CD4-positive, alpha-beta T cell (primary cell): ENCODE data around the gene NOS1AP. TPM values are rescaled to one million over a fixed set of nuclear protein-coding genes. Genes with fewer than 3 reads are reported as not detected.

Source experiments
- ATAC-seq: fragments of 200-7000 bp; cut with Tn5 transposase; one replicate; pipeline ENCODE4 v1.10.0; 2022; ENCODE audit warnings: mild to moderate bottlenecking; ENCODE audit not compliant: poor library complexity
- CTCF ChIA-PET: fragments of 350-600 bp; sonication (Branson Sonifier 250); formaldehyde crosslinking; loops from one replicate; lab custom pipeline; 2021; ENCODE audit warnings: antibody characterized with exemption, inconsistent platforms; lab: Charles Lee
- POLR2A ChIA-PET: fragments of 350-600 bp; sonication (Branson Sonifier 250); formaldehyde crosslinking; loops from one replicate; lab custom pipeline; 2021; ENCODE audit warnings: antibody characterized with exemption, inconsistent platforms; lab: Charles Lee
- DNase-seq, 14 experiments: peaks; one replicate each; pipeline ENCODE4 v3.0.0-alpha.2; 2013 to 2020; ENCODE audit warnings: mixed read lengths in 2 of 14
- H3K27ac ChIP-seq, 2 donors: one replicate each; pipeline versions ENCODE4 v1.5.1 to v1.7.0; 2013; ENCODE audit warnings: low read length in 2 of 2, low read depth in 1 of 2, mild to moderate bottlenecking in 1 of 2
- H3K27me3 ChIP-seq, 2 experiments: 1 replicate in 1 of 2; 2 replicates in 1 of 2; pipeline versions ENCODE4 v1.6.1 to v1.7.0; 2013; ENCODE audit warnings: low read length in 2 of 2, control low read depth in 1 of 2, mild to moderate bottlenecking in 1 of 2, moderate library complexity in 1 of 2; ENCODE audit not compliant: insufficient read depth in 2 of 2, control insufficient read depth in 1 of 2
- H3K36me3 ChIP-seq: one replicate; pipeline ENCODE4 v1.6.1; 2013; ENCODE audit warnings: low read length, control low read depth; ENCODE audit not compliant: insufficient read depth
- H3K4me1 ChIP-seq: one replicate; pipeline ENCODE4 v1.6.1; 2013; ENCODE audit warnings: low read length, control low read depth; ENCODE audit not compliant: insufficient read depth
- H3K4me3 ChIP-seq: one replicate; pipeline ENCODE4 v1.5.1; 2013; ENCODE audit warnings: mild to moderate bottlenecking, low read length, moderate library complexity
- H3K9me3 ChIP-seq, 2 experiments: 1 replicate in 1 of 2; 2 replicates in 1 of 2; pipeline versions ENCODE4 v1.6.1 to v1.7.0; 2013; ENCODE audit warnings: low read length in 2 of 2, mild to moderate bottlenecking in 2 of 2, control low read depth in 1 of 2, moderate library complexity in 1 of 2; ENCODE audit not compliant: control insufficient read depth in 1 of 2, insufficient read depth in 1 of 2
- H3K27ac Mint-ChIP-seq: one replicate; pipeline ENCODE4 v1.8.0; 2020; ENCODE audit warnings: mixed read lengths
- H3K27me3 Mint-ChIP-seq: one replicate; pipeline ENCODE4 v1.8.0; 2021; ENCODE audit warnings: mixed read lengths
- H3K36me3 Mint-ChIP-seq: one replicate; pipeline ENCODE4 v1.8.0; 2021; ENCODE audit warnings: low read depth, mixed read lengths
- H3K4me1 Mint-ChIP-seq: one replicate; pipeline ENCODE4 v1.8.0; 2021; ENCODE audit warnings: low read depth, mixed read lengths
- H3K4me3 Mint-ChIP-seq: one replicate; pipeline ENCODE4 v1.8.0; 2020; ENCODE audit warnings: mild to moderate bottlenecking, mixed read lengths
- H3K9me3 Mint-ChIP-seq: one replicate; pipeline ENCODE4 v1.8.0; 2020; ENCODE audit warnings: mixed read lengths
- intact Hi-C, 2 experiments: fragments of 100-400 bp; cut with DNase I in 1 of 2; cut with micrococcal nuclease in 1 of 2; formaldehyde crosslinking; loops; one replicate each; pipeline versions ENCODE4 v1.15.1 to v1.9.0; 2023 to 2025; cut with DNase I, micrococcal nuclease
- total RNA-seq, 174 experiments: library from RNA in 2 of 174; stranded (reverse) in 2 of 174; gene quantifications; one replicate each; pipeline ENCODE4 v1.2.3 and lab custom pipeline; 2021 to 2026
- TF ChIP-seq, protein P1 (sequence below): fragments of 200-600 bp; IDR thresholded peaks from one replicate; pipeline ENCODE4 v1.8.0; 2022; ENCODE audit warnings: antibody characterized with exemption, mild to moderate bottlenecking

The NOS1AP gene
- total RNA-seq, 2 experiments from 2014 or later = not detected

DNA sequence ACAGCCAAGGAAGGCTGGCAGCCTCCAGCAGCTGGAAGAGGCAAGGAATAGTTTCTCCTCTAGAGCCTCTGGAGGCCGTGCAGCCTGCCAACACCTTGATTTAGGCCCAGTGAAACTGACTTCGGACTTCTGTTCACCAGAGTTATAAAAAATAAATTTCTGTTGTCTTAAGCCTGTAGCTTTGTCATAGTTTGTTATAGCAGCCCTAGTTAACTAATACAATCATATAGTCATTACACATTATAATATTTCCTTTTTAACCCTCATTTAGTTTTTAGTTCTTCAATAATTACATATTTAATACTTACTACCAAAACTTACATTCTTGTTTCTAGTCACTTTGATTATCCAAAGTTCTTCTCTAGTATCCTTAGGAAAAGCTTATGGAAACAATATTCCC is 20.3 kb downstream of the NOS1AP start:
- POLR2A ChIA-PET = interaction anchor here (0.6 kb wide), 2 partner anchors 38 to 208 kb away, joined by 3 read pairs; no protein-coding TSS in a partner anchor
- ATAC-seq = no peak
- peaks cover 50% of the 10 kb centered on the region for H3K27me3 Mint-ChIP-seq
- peaks cover 0 to 6% of the 10 kb centered on the region in 2 experiments for H3K27me3 ChIP-seq
- no peak for DNase-seq
- CTCF ChIA-PET = no interaction called here
- H3K4me3 ChIP-seq = no peak overlapping the region
- TF ChIP-seq, protein P1, sequence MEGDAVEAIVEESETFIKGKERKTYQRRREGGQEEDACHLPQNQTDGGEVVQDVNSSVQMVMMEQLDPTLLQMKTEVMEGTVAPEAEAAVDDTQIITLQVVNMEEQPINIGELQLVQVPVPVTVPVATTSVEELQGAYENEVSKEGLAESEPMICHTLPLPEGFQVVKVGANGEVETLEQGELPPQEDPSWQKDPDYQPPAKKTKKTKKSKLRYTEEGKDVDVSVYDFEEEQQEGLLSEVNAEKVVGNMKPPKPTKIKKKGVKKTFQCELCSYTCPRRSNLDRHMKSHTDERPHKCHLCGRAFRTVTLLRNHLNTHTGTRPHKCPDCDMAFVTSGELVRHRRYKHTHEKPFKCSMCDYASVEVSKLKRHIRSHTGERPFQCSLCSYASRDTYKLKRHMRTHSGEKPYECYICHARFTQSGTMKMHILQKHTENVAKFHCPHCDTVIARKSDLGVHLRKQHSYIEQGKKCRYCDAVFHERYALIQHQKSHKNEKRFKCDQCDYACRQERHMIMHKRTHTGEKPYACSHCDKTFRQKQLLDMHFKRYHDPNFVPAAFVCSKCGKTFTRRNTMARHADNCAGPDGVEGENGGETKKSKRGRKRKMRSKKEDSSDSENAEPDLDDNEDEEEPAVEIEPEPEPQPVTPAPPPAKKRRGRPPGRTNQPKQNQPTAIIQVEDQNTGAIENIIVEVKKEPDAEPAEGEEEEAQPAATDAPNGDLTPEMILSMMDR = no peak
- H3K4me3 Mint-ChIP-seq = no peak overlapping the region
- no peaks in the 10 kb centered on the region for H3K4me1 ChIP-seq
- H3K27ac Mint-ChIP-seq = no peak overlapping the region
- no peaks in the 10 kb centered on the region for H3K36me3 ChIP-seq
- H3K4me1 Mint-ChIP-seq = no peaks in the 10 kb centered on the region
- no peaks in the 10 kb centered on the region for H3K36me3 Mint-ChIP-seq
- H3K9me3 ChIP-seq = peaks cover 0 to 3% of the 10 kb centered on the region in 2 experiments
- intact Hi-C loops = no loop called here
- H3K9me3 Mint-ChIP-seq = no peaks in the 10 kb centered on the region
- no peak overlapping the region for H3K27ac ChIP-seq

DNA sequence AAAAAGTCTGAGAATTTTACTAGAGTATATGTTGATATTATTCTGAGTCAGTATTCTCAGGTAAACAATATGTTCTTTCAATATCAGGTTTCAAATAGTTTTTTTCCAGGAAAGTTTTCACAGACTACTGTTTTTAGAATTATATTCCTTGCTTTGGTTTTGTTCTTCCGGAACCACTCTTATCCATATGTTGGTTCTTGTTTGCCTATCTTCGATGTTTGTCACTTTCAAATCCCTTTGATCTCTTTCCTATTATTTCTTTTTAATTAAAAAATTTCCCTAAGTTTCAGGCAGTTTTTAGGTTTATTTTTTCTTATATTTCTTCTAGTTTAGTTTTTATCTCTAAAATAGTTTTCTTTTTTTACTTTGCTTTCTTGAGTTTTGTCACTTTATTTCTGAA is 20.9 kb downstream of the NOS1AP start:
- H3K27me3 Mint-ChIP-seq = peaks cover 50% of the 10 kb centered on the region
- H3K36me3 ChIP-seq = no peaks in the 10 kb centered on the region
- intact Hi-C loops = no loop called here
- no peaks in the 10 kb centered on the region for H3K9me3 Mint-ChIP-seq
- no peaks in the 10 kb centered on the region for H3K36me3 Mint-ChIP-seq
- no peak for DNase-seq
- ATAC-seq = no peak
- TF ChIP-seq, protein P1 = no peak
- no peak overlapping the region for H3K27ac Mint-ChIP-seq
- H3K27me3 ChIP-seq = peaks cover 0 to 6% of the 10 kb centered on the region in 2 experiments
- CTCF ChIA-PET = no interaction called here
- no peaks in the 10 kb centered on the region for H3K4me1 Mint-ChIP-seq
- H3K4me3 Mint-ChIP-seq = no peak overlapping the region
- H3K27ac ChIP-seq = no peak overlapping the region
- POLR2A ChIA-PET = interaction anchor here (0.6 kb wide), 2 partner anchors 39 to 209 kb away, joined by 3 read pairs; no protein-coding TSS in a partner anchor
- H3K4me1 ChIP-seq = no peaks in the 10 kb centered on the region
- peaks cover 0 to 3% of the 10 kb centered on the region in 2 experiments for H3K9me3 ChIP-seq
- no peak overlapping the region for H3K4me3 ChIP-seq

DNA sequence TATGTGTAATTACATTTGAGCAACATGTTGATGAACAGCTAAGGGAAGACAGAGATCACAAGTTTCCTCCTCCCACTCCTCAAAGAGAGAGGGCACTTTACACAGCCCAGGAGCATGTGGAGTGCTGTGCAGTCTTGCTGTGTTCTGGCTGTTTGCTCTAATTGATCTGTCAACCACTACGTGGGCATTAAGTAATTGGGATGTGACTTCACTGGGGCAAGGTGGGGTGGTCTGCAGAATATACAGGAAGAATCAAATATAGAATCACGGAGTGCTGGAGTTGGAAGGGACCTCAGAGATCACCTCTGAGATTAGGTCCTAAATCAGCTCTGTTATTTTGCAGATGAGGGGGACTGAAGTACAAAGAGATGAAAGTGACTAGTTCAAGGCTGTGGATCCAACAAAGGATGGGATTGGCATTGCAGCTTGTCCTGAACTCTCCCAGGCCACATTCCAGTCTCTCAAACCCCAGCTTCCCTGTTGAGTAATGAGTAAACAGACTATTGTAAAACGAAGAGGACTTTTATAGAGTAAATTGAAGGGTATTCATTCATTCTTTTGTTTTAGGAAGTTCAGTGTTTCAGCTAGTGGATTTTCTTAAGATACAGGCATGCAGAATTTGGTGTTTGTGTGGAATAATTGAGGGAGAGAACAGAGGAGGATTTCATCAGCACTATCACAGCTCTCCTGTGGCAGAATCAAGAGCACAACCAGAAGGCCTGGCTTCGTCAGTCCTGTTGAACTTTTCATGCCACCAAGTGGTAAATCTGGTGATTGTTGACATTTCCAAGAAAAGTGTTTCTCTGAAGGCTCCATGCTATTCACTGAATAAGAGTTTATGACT is 22.4 kb downstream of the NOS1AP start:
- POLR2A ChIA-PET = no interaction called here
- Mint-ChIP-seq H3K36me3 (no peaks in the 10 kb centered on the region), H3K9me3 (no peaks in the 10 kb centered on the region), H3K4me1 (no peaks in the 10 kb centered on the region), H3K27ac (no peak overlapping the region), H3K4me3 (no peak overlapping the region), H3K27me3 (peaks cover 44% of the 10 kb centered on the region)
- intact Hi-C loops = no loop called here
- Histone ChIP-seq H3K9me3 (peaks cover 0 to 3% of the 10 kb centered on the region in 2 experiments), H3K27ac (no peak overlapping the region), H3K4me3 (no peak overlapping the region), H3K27me3 (peaks cover 0 to 6% of the 10 kb centered on the region in 2 experiments), H3K4me1 (no peaks in the 10 kb centered on the region), H3K36me3 (no peaks in the 10 kb centered on the region)
- TF ChIP-seq, protein P1 = no peak
- DNase-seq = no peak
- no peak for ATAC-seq
- CTCF ChIA-PET = no interaction called here
